COR-L47 (cell line): Measurements from ENCODE around the gene TOP2A.

Experiments
- DNase-seq: peaks from one replicate; lab custom pipeline; 2025; lab: John Stamatoyannopoulos, UW

TOP2A gene

DNA sequence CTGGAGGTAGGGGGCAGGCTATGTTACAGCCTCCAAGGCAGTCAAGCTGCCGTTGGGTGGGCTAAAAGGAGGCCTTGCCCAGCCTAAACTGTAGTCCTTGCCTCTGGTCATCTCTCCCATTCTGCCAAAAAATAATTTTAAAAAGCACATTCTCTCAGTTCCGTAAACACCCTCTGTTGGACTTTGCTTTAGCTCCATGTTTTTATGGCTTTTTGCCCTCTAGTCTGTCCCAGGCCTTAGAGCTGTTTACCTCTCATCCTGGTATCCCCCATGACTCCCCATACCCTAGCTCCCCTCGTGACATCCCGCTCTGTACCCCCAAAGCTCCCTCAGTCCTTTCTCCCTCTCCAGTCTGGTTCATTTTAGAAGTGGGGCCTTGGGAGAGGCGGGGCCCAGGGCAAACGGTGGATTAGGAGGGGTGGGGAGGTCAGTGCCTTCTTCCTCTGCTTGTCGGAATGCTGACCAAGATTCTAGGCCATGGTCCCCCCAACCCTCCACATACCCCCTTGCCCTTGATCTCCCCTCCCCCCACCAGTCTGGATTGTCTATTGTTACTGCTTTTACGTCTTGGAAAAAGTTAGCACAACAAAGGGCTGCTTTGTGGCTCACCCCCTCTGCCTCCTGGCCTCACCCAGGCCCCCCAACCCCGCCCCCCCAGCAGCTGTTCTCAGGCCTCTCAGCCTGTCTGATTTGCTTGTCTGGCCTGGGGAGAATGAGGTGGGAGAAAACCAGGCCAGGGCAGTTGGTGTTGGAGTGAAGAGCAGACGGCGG is 71.5 kb downstream of the TOP2A start:
- DNase-seq: no peak

- peak; percentile 47 for DNase-seq
Measured at GRCh38 chr17:40345161-40345993, 72.3 kb downstream of the TOP2A start.

GRCh38 chr17:40344421-40345160 is 73.1 kb downstream of the TOP2A start:
- DNase-seq: no peak

GRCh38 chr17:40343219-40344119 is 74.2 kb downstream of the TOP2A start:
- no peak for DNase-seq

GRCh38 chr17:40342504-40343218 is 75.0 kb downstream of the TOP2A start:
- no peak for DNase-seq

GRCh38 chr17:40341808-40342503 is 75.7 kb downstream of the TOP2A start:
- peak; percentile 37 for DNase-seq

DNA sequence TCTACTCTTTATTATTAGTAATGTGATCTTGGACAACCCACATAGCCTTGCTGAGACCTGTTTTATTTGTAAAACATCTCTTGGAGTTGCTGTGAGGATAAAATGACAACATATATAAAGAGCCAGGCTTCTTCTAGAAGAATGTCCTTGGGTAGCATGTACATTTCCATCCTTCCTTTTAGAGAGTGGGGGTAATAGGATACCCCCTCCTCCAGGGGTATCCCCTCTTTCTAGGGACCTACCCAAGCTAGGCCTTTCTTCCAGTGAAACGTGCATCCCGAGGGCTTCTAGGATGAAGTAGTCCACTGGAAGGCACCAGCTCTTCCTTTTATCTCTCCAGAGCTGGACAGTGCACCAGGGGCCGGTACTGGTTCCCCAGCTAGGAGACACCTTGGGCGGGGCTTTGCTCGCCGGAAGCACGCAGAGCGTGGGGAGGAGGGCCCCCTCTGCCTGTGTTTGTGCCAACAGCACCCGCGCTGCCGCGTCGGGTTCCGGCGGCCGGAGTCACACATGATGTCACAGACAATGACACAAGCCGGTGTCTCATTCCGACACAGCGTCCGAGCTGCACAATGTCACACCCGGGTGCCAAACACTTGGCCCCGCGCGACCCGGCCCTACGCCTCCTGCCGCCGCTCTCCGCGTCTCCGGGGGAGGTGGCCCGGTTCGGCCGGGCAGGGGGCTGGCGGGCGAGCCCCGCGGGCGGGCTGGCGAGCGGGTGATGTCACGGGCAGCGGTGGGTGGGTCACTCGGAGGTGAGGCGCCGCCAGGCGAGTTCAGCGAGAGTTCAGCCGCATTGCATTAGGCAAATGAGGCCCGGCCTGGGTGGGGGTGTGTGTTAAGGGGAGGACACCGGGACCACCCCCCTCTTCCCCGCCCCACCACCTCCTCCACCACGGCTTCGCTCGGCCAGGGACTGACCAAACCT is 76.6 kb downstream of the TOP2A start:
- DNase-seq: peak; percentile 68

- no peak for DNase-seq
Measured at GRCh38 chr17:40340327-40340726, 77.4 kb downstream of the TOP2A start.

- DNase-seq: no peak
Measured at GRCh38 chr17:40338941-40339649, 78.6 kb downstream of the TOP2A start.
